HG03432 (cell line): ENCODE measurements around the gene CDK5R2.

Experiments used
- ATAC-seq: cut with Tn5 transposase; IDR thresholded peaks from one replicate; pipeline ENCODE4 v1.9.1; 2021; ENCODE audit warnings: mild to moderate bottlenecking, moderate library complexity; ENCODE audit not compliant: unreplicated experiment

Gene CDK5R2

GRCh38 chr2:218986148-218986761, 26.8 kb downstream of the CDK5R2 start:
- no peak for ATAC-seq

- ATAC-seq, result no peak
These were observed 28.7 kb downstream of the CDK5R2 start for GRCh38 chr2:218988164-218988563.

- no peak for ATAC-seq
These were observed 29.2 kb downstream of the CDK5R2 start for GRCh38 chr2:218988650-218989049.

GRCh38 chr2:218990052-218990451, 30.6 kb downstream of the CDK5R2 start:
- ATAC-seq, result no peak

GRCh38 chr2:218990612-218991011, 31.1 kb downstream of the CDK5R2 start:
- no peak for ATAC-seq

GRCh38 chr2:218991674-218992168, 32.3 kb downstream of the CDK5R2 start:
- no peak for ATAC-seq

- no peak for ATAC-seq
These were observed 32.7 kb downstream of the CDK5R2 start for GRCh38 chr2:218992196-218992595.

GRCh38 chr2:218992703-218993344, 33.4 kb downstream of the CDK5R2 start:
- ATAC-seq, result no peak

GRCh38 chr2:218993345-218994315, 34.2 kb downstream of the CDK5R2 start, which contains the start of gene CRYBA2:
CRYBA2 (minus strand) TSS chr2:218993422; CDS start chr2:218993176, 246 bp downstream.
- no peak for ATAC-seq

- no peak for ATAC-seq
These were observed 36.1 kb downstream of the CDK5R2 start for GRCh38 chr2:218995561-218995960.

GRCh38 chr2:218995972-218996711, 36.7 kb downstream of the CDK5R2 start:
- ATAC-seq, result peak; percentile 81

- no peak for ATAC-seq
These were observed 37.5 kb downstream of the CDK5R2 start for GRCh38 chr2:218996937-218997336.

GRCh38 chr2:218997731-218998130, 38.3 kb downstream of the CDK5R2 start:
- no peak for ATAC-seq

- ATAC-seq, result no peak
These were observed 39.0 kb downstream of the CDK5R2 start for GRCh38 chr2:218998414-218999002.

- ATAC-seq, result no peak
These were observed 39.8 kb downstream of the CDK5R2 start for GRCh38 chr2:218999021-218999880.

- ATAC-seq, result no peak
These were observed 40.6 kb downstream of the CDK5R2 start for GRCh38 chr2:218999881-219000568.

- no peak for ATAC-seq
These were observed 41.1 kb downstream of the CDK5R2 start for GRCh38 chr2:219000569-219000960.

GRCh38 chr2:219001100-219001576, 41.7 kb downstream of the CDK5R2 start:
- no peak for ATAC-seq
